ENCODE results near the gene NAA10. TPM values are rescaled to one million over a fixed set of nuclear protein-coding genes. Genes with fewer than 3 reads are reported as not detected.

Gene NAA10
- total and polyA plus RNA-seq, 2 experiments from 2014 or later: 83.5 to 118 TPM

DNA sequence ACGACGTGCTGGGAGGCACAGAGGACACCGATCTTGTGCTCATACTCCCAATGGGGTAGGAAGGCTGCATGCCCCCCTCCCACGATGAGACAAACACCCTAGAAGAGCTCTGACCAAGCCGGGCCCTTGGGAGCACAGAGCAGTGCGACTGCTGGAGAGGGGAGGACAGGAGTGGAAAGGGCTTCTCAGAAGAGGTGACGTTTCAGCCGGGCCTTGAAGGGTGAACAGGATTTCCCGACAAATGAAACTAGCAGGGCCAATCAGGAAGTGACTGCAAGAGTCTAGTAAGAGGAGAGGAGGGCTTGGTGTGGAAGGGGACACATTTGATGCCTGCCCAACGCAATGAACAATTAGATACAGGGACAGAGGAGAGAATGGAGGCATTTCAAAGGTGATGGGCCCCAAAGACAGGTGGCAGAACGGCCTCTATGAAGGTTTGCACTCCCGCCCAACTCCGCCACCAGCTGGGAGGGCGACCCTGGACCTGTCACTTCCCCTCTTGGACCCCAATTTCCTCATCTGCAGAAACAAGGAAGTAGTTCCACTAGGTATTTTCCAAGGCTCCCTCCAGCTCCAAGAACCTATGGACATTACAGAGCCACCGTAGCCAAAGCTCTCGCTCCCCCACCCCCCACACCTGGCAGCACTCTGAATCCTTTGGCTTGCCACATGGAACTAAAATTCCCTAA lies 32.8 kb upstream of the NAA10 start:
- peaks cover 53% of the 10 kb centered on the region for H4K20me1 ChIP-seq (ENCODE audit: insufficient read depth, poor library complexity, severe bottlenecking)
- H3K36me3 ChIP-seq (replicated peaks; ENCODE audit: insufficient read depth, low read depth): no peaks in the 10 kb centered on the region
- H3K4me1 ChIP-seq (ENCODE audit: insufficient read depth): peaks cover 15% of the 10 kb centered on the region
- peak overlapping the region; percentile 86 for H3K4me2 ChIP-seq
- H3K9me3 ChIP-seq (ENCODE audit: low read depth): no peaks in the 10 kb centered on the region
- no peak for DNase-seq (ENCODE audit: low spot score)
- peaks cover 63% of the 10 kb centered on the region for H3K79me2 ChIP-seq
- H3K9me2 ChIP-seq (replicated peaks; ENCODE audit: insufficient read depth): no peaks in the 10 kb centered on the region
- no peaks in the 10 kb centered on the region for H3K27me3 ChIP-seq
- WGBS (ENCODE audit: low lambda C conversion rate, missing lambda C conversion rate): 78% methylated on average over 16 of the region's 16 CpGs
- H3K27ac ChIP-seq: no peak overlapping the region
- H2AFZ ChIP-seq: no peak overlapping the region
- no peak overlapping the region for H3K4me3 ChIP-seq
- TF ChIP-seq, protein P1, sequence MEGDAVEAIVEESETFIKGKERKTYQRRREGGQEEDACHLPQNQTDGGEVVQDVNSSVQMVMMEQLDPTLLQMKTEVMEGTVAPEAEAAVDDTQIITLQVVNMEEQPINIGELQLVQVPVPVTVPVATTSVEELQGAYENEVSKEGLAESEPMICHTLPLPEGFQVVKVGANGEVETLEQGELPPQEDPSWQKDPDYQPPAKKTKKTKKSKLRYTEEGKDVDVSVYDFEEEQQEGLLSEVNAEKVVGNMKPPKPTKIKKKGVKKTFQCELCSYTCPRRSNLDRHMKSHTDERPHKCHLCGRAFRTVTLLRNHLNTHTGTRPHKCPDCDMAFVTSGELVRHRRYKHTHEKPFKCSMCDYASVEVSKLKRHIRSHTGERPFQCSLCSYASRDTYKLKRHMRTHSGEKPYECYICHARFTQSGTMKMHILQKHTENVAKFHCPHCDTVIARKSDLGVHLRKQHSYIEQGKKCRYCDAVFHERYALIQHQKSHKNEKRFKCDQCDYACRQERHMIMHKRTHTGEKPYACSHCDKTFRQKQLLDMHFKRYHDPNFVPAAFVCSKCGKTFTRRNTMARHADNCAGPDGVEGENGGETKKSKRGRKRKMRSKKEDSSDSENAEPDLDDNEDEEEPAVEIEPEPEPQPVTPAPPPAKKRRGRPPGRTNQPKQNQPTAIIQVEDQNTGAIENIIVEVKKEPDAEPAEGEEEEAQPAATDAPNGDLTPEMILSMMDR (IDR thresholded peaks at IDR 0.05; ENCODE audit: poor library complexity): no peak
- TF ChIP-seq EZH2 (IDR thresholded peaks at IDR 0.05; ENCODE audit: borderline replicate concordance) (no peak), EZH2phosphoT487 (IDR thresholded peaks at IDR 0.05; ENCODE audit: low read depth, severe bottlenecking, unreplicated experiment) (no peak)

DNA sequence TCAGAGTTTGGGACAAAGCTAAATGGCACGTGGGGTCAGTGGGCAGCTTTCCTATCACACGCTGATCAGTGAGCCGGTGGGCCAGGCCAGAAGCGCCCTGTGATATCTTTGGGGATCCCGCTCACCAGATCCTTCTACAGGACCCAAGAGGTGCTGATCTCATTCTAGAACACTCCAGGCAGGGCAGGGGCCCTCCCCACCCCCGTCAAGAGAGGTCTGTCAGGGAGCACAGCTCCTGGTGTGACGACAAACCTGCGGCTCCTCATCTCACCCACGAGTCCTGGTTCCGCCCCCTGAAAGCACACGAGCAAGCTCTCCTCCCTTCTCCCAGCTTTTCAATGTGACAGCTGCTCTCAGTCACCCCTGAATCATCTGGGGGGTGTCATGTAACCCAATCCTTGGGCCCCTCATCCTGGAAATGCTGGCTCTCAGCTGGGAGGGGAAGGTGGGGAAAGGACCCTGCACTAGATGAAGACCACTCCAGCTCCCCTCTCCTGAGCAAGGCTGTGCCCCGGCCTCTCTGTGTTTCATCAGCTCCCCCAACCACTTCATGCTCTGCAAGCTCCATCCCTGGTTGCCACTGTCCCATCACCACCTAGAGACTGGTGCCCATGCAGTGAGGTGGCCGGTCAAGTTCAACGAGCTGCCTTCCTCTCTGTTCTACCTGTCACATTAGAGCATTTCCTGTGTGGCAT lies 32.2 kb upstream of the NAA10 start:
- no peak overlapping the region for H3K4me3 ChIP-seq
- peaks cover 15% of the 10 kb centered on the region for H3K4me1 ChIP-seq (ENCODE audit: insufficient read depth)
- peaks cover 53% of the 10 kb centered on the region for H4K20me1 ChIP-seq (ENCODE audit: insufficient read depth, poor library complexity, severe bottlenecking)
- H3K9me2 ChIP-seq (replicated peaks; ENCODE audit: insufficient read depth): no peaks in the 10 kb centered on the region
- DNase-seq (ENCODE audit: low spot score): no peak
- H3K9me3 ChIP-seq (ENCODE audit: low read depth): no peaks in the 10 kb centered on the region
- H2AFZ ChIP-seq: no peak overlapping the region
- WGBS (ENCODE audit: low lambda C conversion rate, missing lambda C conversion rate): 73% methylated on average over 14 of the region's 14 CpGs
- no peaks in the 10 kb centered on the region for H3K27me3 ChIP-seq
- TF ChIP-seq, protein P1 (IDR thresholded peaks at IDR 0.05; ENCODE audit: poor library complexity): no peak
- no peak for TF ChIP-seq EZH2phosphoT487 (IDR thresholded peaks at IDR 0.05; ENCODE audit: low read depth, severe bottlenecking, unreplicated experiment)
- H3K79me2 ChIP-seq: peaks cover 63% of the 10 kb centered on the region
- no peaks in the 10 kb centered on the region for H3K36me3 ChIP-seq (replicated peaks; ENCODE audit: insufficient read depth, low read depth)
- H3K4me2 ChIP-seq: peak overlapping the region; percentile 86
- H3K27ac ChIP-seq: no peak overlapping the region

DNA sequence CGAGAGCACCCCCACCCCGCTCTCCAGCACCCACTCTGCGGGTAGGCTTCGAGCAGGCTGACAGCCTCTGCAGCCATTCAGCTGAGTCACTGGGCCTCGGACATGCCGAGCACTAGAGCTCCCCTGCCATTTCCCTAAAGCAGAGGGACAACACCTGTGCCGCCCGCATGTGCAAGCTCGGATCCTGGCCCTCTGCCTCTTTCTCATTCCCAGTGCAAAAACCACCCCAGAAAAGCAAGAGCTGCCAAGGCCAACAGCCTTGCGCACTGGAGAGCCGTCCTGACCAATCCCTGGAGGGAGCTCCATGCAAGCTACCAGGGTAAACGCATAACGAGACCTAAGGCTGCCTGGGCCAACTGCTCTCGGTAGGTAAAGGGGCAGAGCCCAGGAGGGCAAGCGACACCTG lies 31.4 kb upstream of the NAA10 start:
- Histone ChIP-seq H3K4me2 (no peak overlapping the region), H2AFZ (no peak overlapping the region), H3K9me2 (replicated peaks; ENCODE audit: insufficient read depth) (no peaks in the 10 kb centered on the region), H3K79me2 (peaks cover 63% of the 10 kb centered on the region), H3K27me3 (no peaks in the 10 kb centered on the region), H3K9me3 (ENCODE audit: low read depth) (no peaks in the 10 kb centered on the region), H3K27ac (no peak overlapping the region), H3K4me3 (no peak overlapping the region), H4K20me1 (ENCODE audit: insufficient read depth, poor library complexity, severe bottlenecking) (peaks cover 53% of the 10 kb centered on the region), H3K36me3 (replicated peaks; ENCODE audit: insufficient read depth, low read depth) (no peaks in the 10 kb centered on the region), H3K4me1 (ENCODE audit: insufficient read depth) (peaks cover 15% of the 10 kb centered on the region)
- DNase-seq (ENCODE audit: low spot score): no peak
- 89% methylated on average over 15 of the region's 15 CpGs for WGBS (ENCODE audit: low lambda C conversion rate, missing lambda C conversion rate)
- TF ChIP-seq EZH2phosphoT487 (IDR thresholded peaks at IDR 0.05; ENCODE audit: low read depth, severe bottlenecking, unreplicated experiment) (no peak), EZH2 (IDR thresholded peaks at IDR 0.05; ENCODE audit: borderline replicate concordance) (no peak)
- TF ChIP-seq, protein P1 (IDR thresholded peaks at IDR 0.05; ENCODE audit: poor library complexity): no peak

Measured in hepatocyte (in vitro differentiated cells).